Lung (tissue), 16 donors: Measurements from ENCODE around the gene CFAP100. TPM values are rescaled to one million over a fixed set of nuclear protein-coding genes. Genes with fewer than 3 reads are reported as not detected.

Experiments used
- ATAC-seq: fragments of 200-7000 bp; cut with Tn5 transposase; one replicate; pipeline ENCODE4 v1.9.1; 2020; ENCODE audit warnings: moderate number of reproducible peaks; ENCODE audit not compliant: insufficient read depth, low FRiP score
- DNase-seq, 3 donors: peaks; one replicate each; pipeline ENCODE4 v3.0.0-alpha.2; 2013 to 2017
- H3K27ac ChIP-seq, 2 donors: one replicate each; pipeline ENCODE4 v1.5.1; 2013; ENCODE audit warnings: mild to moderate bottlenecking in 2 of 2, moderate library complexity in 2 of 2, control low read depth in 1 of 2, inconsistent platforms in 1 of 2, low read depth in 1 of 2, low read length in 1 of 2
- H3K27me3 ChIP-seq, 3 donors: one replicate each; pipeline ENCODE4 v1.5.1; 2013; ENCODE audit warnings: low read length in 2 of 3; ENCODE audit not compliant: control insufficient read depth in 3 of 3, insufficient read depth in 3 of 3
- H3K36me3 ChIP-seq, 4 donors: one replicate each; pipeline ENCODE4 v1.5.1; 2013; ENCODE audit warnings: low read length in 4 of 4, mild to moderate bottlenecking in 1 of 4, moderate library complexity in 1 of 4; ENCODE audit not compliant: control insufficient read depth in 4 of 4, insufficient read depth in 4 of 4
- H3K4me1 ChIP-seq, 5 donors: one replicate each; pipeline ENCODE4 v1.5.1; 2013; ENCODE audit warnings: low read length in 5 of 5, mild to moderate bottlenecking in 2 of 5, moderate library complexity in 1 of 5; ENCODE audit not compliant: control insufficient read depth in 5 of 5, insufficient read depth in 5 of 5
- H3K4me3 ChIP-seq: one replicate; pipeline ENCODE4 v1.5.1; 2013; ENCODE audit warnings: mild to moderate bottlenecking, control low read depth, moderate library complexity
- H3K9ac ChIP-seq, 2 donors: one replicate each; pipeline ENCODE4 v1.5.1; 2013; ENCODE audit warnings: low read length in 2 of 2, control low read depth in 1 of 2; ENCODE audit not compliant: insufficient read depth in 1 of 2
- H3K9me3 ChIP-seq, 4 donors: one replicate each; pipeline ENCODE4 v1.5.1; 2013; ENCODE audit warnings: low read length in 3 of 4, mild to moderate bottlenecking in 1 of 4, moderate library complexity in 1 of 4; ENCODE audit not compliant: control insufficient read depth in 4 of 4, insufficient read depth in 3 of 4
- CTCF ChIP-seq: IDR thresholded peaks from 2 replicates; pipeline ENCODE4 v1.5.1; 2012; ENCODE audit warnings: mild to moderate bottlenecking; ENCODE audit errors: control extremely low read depth, extremely low read depth
- WGBS, 2 donors: extraction: QIAGEN DNeasy Blood & Tissue Kit; methylation state at CpG; one replicate each; pipeline ENCODE4 v1.1.7; 2013; 5-methylcytosine and 5-hydroxymethylcytosine counted together
- long read RNA-seq, 5 donors: transcript quantifications; one replicate each; lab custom pipeline, GENCODE V29; 2026
- polyA plus RNA-seq, 2 donors: library from polyadenylated mRNA; stranded (reverse); fragments of 200-250 nt; gene quantifications; one replicate each; pipeline ENCODE4 v1.2.1, GENCODE V29; 2013
- total RNA-seq, 2 donors: library from RNA; depleted of rRNA in 1 of 2; stranded (reverse); fragments of >200 nt in 1 of 2; gene quantifications; one replicate each; pipeline ENCODE4 v1.2.1, GENCODE V29; 2014 to 2021
- donor health status: control.
- donor health status: control.
- donor health status: Bipolar disorder and iron deficiency.
- donor health status: healthy.
- donor health status: DM: yes; HTN: yes; CAD: no.

Gene CFAP100
- total RNA-seq (10 to 100 TPM; 10.4 to 31.9 TPM), polyA plus RNA-seq (10 to 100 TPM in 1 of 2 donors, 1 to 10 TPM in 1; 7.7 to 12.5 TPM)
- long read RNA-seq, donor 1: 0 reads
- long read RNA-seq, donor 2: 0 reads
- long read RNA-seq, donor 3: 0 reads
- long read RNA-seq, donor 4: 0 reads
- long read RNA-seq, donor 5: 0 reads

GRCh38 chr3:126394179-126394976 is at the start of gene CFAP100:
CFAP100 (plus strand) TSS chr3:126394909; CDS start chr3:126396001, 1,092 bp downstream.
- Histone ChIP-seq H3K27me3 (peaks cover 0 to 2% (median 2%) of the 10 kb centered on the region in 3 donors), H3K4me3 (no peak within 1 kb of the TSS), H3K9me3 (peaks cover 0 to 3% (median 0%) of the 10 kb centered on the region in 4 donors), H3K4me1 (peaks cover 0 to 3% (median 0%) of the 10 kb centered on the region in 5 donors), H3K9ac (peak within 1 kb of the TSS; percentile 18 to 30), H3K27ac (peak within 1 kb of the TSS in 1 of 2 donors; percentile 11), H3K36me3 (no peaks in the 10 kb centered on the region)
- 31 to 41% methylated on average over 35 to 43 of the region's 43 CpGs for WGBS, 2 donors
- TF ChIP-seq CTCF: no peak
- no peak for ATAC-seq
- peak; percentile 81 to 85 (median 82) for DNase-seq

- H3K9ac ChIP-seq: no peak overlapping the region
These were observed 49.5 kb upstream of the CFAP100 start for GRCh38 chr3:126345231-126345630.

GRCh38 chr3:126345641-126346460 is 48.9 kb upstream of the CFAP100 start:
- WGBS, 2 donors: 90 to 97% methylated on average over 5 of the region's 5 CpGs
- peak in 1 of 3 donors; percentile 9 for DNase-seq
- peaks cover 0 to 16% (median 13%) of the 10 kb centered on the region in 4 donors for H3K36me3 ChIP-seq

More at GRCh38 chr3:126345231-126345630, 49.5 kb upstream of the CFAP100 start:
- 94 to 96% methylated on average over 7 of the region's 7 CpGs for WGBS, 2 donors
- DNase-seq (no peak), ATAC-seq (no peak)
- H3K4me1 ChIP-seq: peaks cover 0 to 10% (median under 1%) of the 10 kb centered on the region in 5 donors
- H3K9me3 ChIP-seq: no peaks in the 10 kb centered on the region
- H3K36me3 ChIP-seq: peaks cover 0 to 11% (median 10%) of the 10 kb centered on the region in 4 donors
- no peaks in the 10 kb centered on the region for H3K27me3 ChIP-seq
- no peak overlapping the region for H3K27ac ChIP-seq
- no peak for TF ChIP-seq CTCF
- H3K4me3 ChIP-seq: no peak overlapping the region

More at GRCh38 chr3:126345641-126346460, 48.9 kb upstream of the CFAP100 start:
- no peak for ATAC-seq
- H3K4me1 ChIP-seq: peaks cover 0 to 15% (median 0%) of the 10 kb centered on the region in 5 donors
- no peaks in the 10 kb centered on the region for H3K27me3 ChIP-seq
- no peak overlapping the region for H3K4me3 ChIP-seq
- H3K9ac ChIP-seq: no peak overlapping the region
- H3K9me3 ChIP-seq: no peaks in the 10 kb centered on the region
- no peak overlapping the region for H3K27ac ChIP-seq
- TF ChIP-seq CTCF: no peak
